HCT116 (cell line): Measurements from ENCODE around the gene CHRNB1. TPM values are rescaled to one million over a fixed set of nuclear protein-coding genes. Genes with fewer than 3 reads are reported as not detected.

ENCODE experiments used
- ATAC-seq: fragments of 200-7000 bp; cut with Tn5 transposase; 2 replicates; pipeline ENCODE4 v1.9.1; 2020; ENCODE audit warnings: mild to moderate bottlenecking, moderate library complexity
- BruUV-seq: library from RNA; stranded (reverse); fragments of 400-500 nt; replicated peaks from 2 replicates; lab custom pipeline; 2021; lab: Mats Ljungman, UMichigan
- CTCF ChIA-PET: fragments of 300-600 bp; sonication (Branson Sonifier 250); formaldehyde crosslinking; loops from one replicate; lab custom pipeline; 2021; ENCODE audit warnings: antibody characterized with exemption; lab: Charles Lee
- POLR2A ChIA-PET: fragments of 300-600, 350-600 bp; sonication (Branson Sonifier 250); formaldehyde crosslinking; loops from one replicate; lab custom pipeline; 2021; ENCODE audit warnings: antibody characterized with exemption; lab: Charles Lee
- RAD21 ChIA-PET, 2 experiments: fragments of 300-600 bp; sonication (Branson Sonifier 250); formaldehyde crosslinking; loops; one replicate each; lab custom pipeline; 2023; ENCODE audit warnings: low total read pairs in 2 of 2; ENCODE audit not compliant: uncharacterized antibody in 2 of 2, unreplicated experiment in 2 of 2, low non-redundant PET in 1 of 2; lab: Charles Lee
- DNase-seq: peaks from one replicate; pipeline ENCODE4 v3.0.0-alpha.2; 2010; ENCODE audit warnings: low read depth, low spot score
- H2AFZ ChIP-seq: fragments of 200-600 bp; shearing (Covaris generic), sonication (generic); 2 replicates; pipeline ENCODE4 v1.6.1; 2017; ENCODE audit warnings: low read depth, mixed run types, mixed read lengths, antibody characterized with exemption, low read length; ENCODE audit not compliant: poor library complexity, severe bottlenecking
- H3K27ac ChIP-seq: 2 replicates; pipeline ENCODE4 v1.5.1; 2012; ENCODE audit warnings: low read depth, low read length
- H3K27me3 ChIP-seq: fragments of 200-600 bp; sonication (generic); 2 replicates; pipeline ENCODE4 v1.6.1; 2016; ENCODE audit warnings: mixed run types, low read length, mixed read lengths; ENCODE audit not compliant: insufficient read depth
- H3K36me3 ChIP-seq, 2 experiments: fragments of 200-500 bp in 1 of 2; fragments of 200-600 bp in 1 of 2; sonication (Bioruptor generic) in 1 of 2; sonication (generic) in 1 of 2; 2 replicates each; pipeline versions ENCODE4 v1.5.1 to v1.6.1; 2014 to 2016; ENCODE audit warnings: low read length in 2 of 2, inconsistent platforms in 1 of 2, mixed read lengths in 1 of 2, mixed run types in 1 of 2; ENCODE audit not compliant: insufficient read depth in 2 of 2, control insufficient read depth in 1 of 2
- H3K4me1 ChIP-seq, 2 experiments: fragments of 200-600 bp in 1 of 2; sonication (generic) in 1 of 2; 2 replicates each; pipeline versions ENCODE4 v1.5.1 to v1.6.1; 2012 to 2017; ENCODE audit warnings: low read length in 2 of 2, inconsistent platforms in 1 of 2, mild to moderate bottlenecking in 1 of 2, mixed read lengths in 1 of 2, mixed run types in 1 of 2, moderate library complexity in 1 of 2; ENCODE audit not compliant: insufficient read depth in 2 of 2, control insufficient read depth in 1 of 2
- H3K4me2 ChIP-seq: fragments of 200-600 bp; sonication (generic); 2 replicates; pipeline ENCODE4 v1.6.1; 2017; ENCODE audit warnings: mixed run types, low read length, mixed read lengths
- H3K4me3 ChIP-seq, 2 experiments: fragments of 200-600 bp in 1 of 2; sonication (generic) in 1 of 2; replicated peaks in 1 of 2; 2 replicates each; pipeline ENCODE4 v1.5.1; 2011 to 2016; ENCODE audit warnings: low read length in 2 of 2, control low read depth in 1 of 2, low read depth in 1 of 2, mild to moderate bottlenecking in 1 of 2, mixed read lengths in 1 of 2, mixed run types in 1 of 2
- H3K79me2 ChIP-seq: fragments of 200-600 bp; sonication (generic); 2 replicates; pipeline ENCODE4 v1.6.1; 2017; ENCODE audit warnings: mild to moderate bottlenecking, mixed run types, low read length, moderate library complexity, mixed read lengths; ENCODE audit not compliant: insufficient read depth
- H3K9ac ChIP-seq: fragments of 200-600 bp; sonication (generic); 2 replicates; pipeline ENCODE4 v1.6.1; 2016; ENCODE audit warnings: low read length, mixed read lengths
- H3K9me2 ChIP-seq: fragments of 200-600 bp; sonication (generic), shearing (Covaris generic); 2 replicates; pipeline ENCODE4 v1.6.1; 2017; ENCODE audit warnings: mixed run types, mild to moderate bottlenecking, moderate library complexity; ENCODE audit not compliant: insufficient read depth
- H3K9me3 ChIP-seq, 2 experiments: fragments of 200-500 bp in 1 of 2; fragments of 200-600 bp in 1 of 2; sonication (Bioruptor generic) in 1 of 2; sonication (generic) in 1 of 2; 2 replicates each; pipeline ENCODE4 v1.6.1; 2014 to 2017; ENCODE audit warnings: low read length in 2 of 2, mixed read lengths in 2 of 2, inconsistent platforms in 1 of 2, low read depth in 1 of 2, mild to moderate bottlenecking in 1 of 2, mixed run types in 1 of 2, moderate library complexity in 1 of 2; ENCODE audit not compliant: control insufficient read depth in 1 of 2, insufficient read depth in 1 of 2
- H4K20me1 ChIP-seq: fragments of 200-600 bp; sonication (generic), shearing (Covaris generic); 2 replicates; pipeline ENCODE4 v1.6.1; 2017; ENCODE audit warnings: mixed run types, mild to moderate bottlenecking, moderate library complexity; ENCODE audit not compliant: insufficient read depth
- ATF3 ChIP-seq: IDR thresholded peaks from 2 replicates; pipeline ENCODE4 v1.6.1; 2012
- CEBPB ChIP-seq: IDR thresholded peaks from 2 replicates; pipeline ENCODE4 v1.6.1; 2012; ENCODE audit warnings: low read depth
- CTCF ChIP-seq, 3 experiments: fragments of 200-600 bp in 1 of 3; sonication (generic) in 1 of 3; IDR thresholded peaks in 2 of 3; conservative IDR thresholded peaks in 1 of 3; 2 replicates each; pipeline ENCODE4 v1.5.1; 2012 to 2017; ENCODE audit warnings: low read depth in 2 of 3, low read length in 2 of 3, antibody characterized with exemption in 1 of 3, borderline replicate concordance in 1 of 3, control low read depth in 1 of 3, mild to moderate bottlenecking in 1 of 3, mixed read lengths in 1 of 3, mixed run types in 1 of 3, moderate library complexity in 1 of 3; ENCODE audit not compliant: insufficient read depth in 1 of 3
- EGR1 ChIP-seq: IDR thresholded peaks from 2 replicates; pipeline ENCODE4 v1.6.1; 2012; ENCODE audit warnings: low read depth
- EZH2phosphoT487 ChIP-seq: fragments of 200-600 bp; IDR thresholded peaks from 2 replicates; pipeline ENCODE4 v1.6.1; 2018; ENCODE audit warnings: antibody characterized with exemption, borderline replicate concordance
- FOSL1 ChIP-seq: IDR thresholded peaks from 2 replicates; pipeline ENCODE4 v1.6.1; 2012; ENCODE audit warnings: low read depth
- JUND ChIP-seq: IDR thresholded peaks from 2 replicates; pipeline ENCODE4 v1.6.1; 2012
- MAX ChIP-seq: IDR thresholded peaks from 2 replicates; pipeline ENCODE4 v1.6.1; 2012
- POLR2A ChIP-seq: IDR thresholded peaks from 2 replicates; pipeline ENCODE4 v1.7.0; 2011; ENCODE audit warnings: borderline replicate concordance; ENCODE audit not compliant: insufficient read depth, insufficient read length; ENCODE audit errors: extremely low read depth
- POLR2AphosphoS5 ChIP-seq: IDR thresholded peaks from 2 replicates; pipeline ENCODE4 v1.6.1; 2011; ENCODE audit warnings: mild to moderate bottlenecking, low read depth, low read length, moderate library complexity
- RAD21 ChIP-seq: IDR thresholded peaks from 2 replicates; pipeline ENCODE4 v1.6.1; 2012; ENCODE audit warnings: low read depth, mild to moderate bottlenecking
- REST ChIP-seq: IDR thresholded peaks from 2 replicates; pipeline ENCODE4 v1.6.1; 2012; ENCODE audit warnings: low read depth
- SIN3A ChIP-seq: IDR thresholded peaks from 2 replicates; pipeline ENCODE4 v1.6.1; 2012; ENCODE audit warnings: low read depth
- SP1 ChIP-seq: IDR thresholded peaks from 2 replicates; pipeline ENCODE4 v1.6.1; 2012; ENCODE audit warnings: low read depth
- SRF ChIP-seq: IDR thresholded peaks from 2 replicates; pipeline ENCODE4 v1.6.1; 2012; ENCODE audit warnings: low read depth
- YY1 ChIP-seq: IDR thresholded peaks from 2 replicates; pipeline ENCODE4 v1.6.1; 2011; ENCODE audit warnings: low read length, low read depth, moderate library complexity, mild to moderate bottlenecking; ENCODE audit not compliant: insufficient replicate concordance; ENCODE audit errors: extremely low read depth
- ZBTB33 ChIP-seq: IDR thresholded peaks from 2 replicates; pipeline ENCODE4 v1.6.1; 2011; ENCODE audit warnings: mild to moderate bottlenecking, low read length, moderate library complexity; ENCODE audit not compliant: insufficient replicate concordance; ENCODE audit errors: extremely low read depth
- ZFX ChIP-seq: fragments of 450-650 bp; IDR thresholded peaks from 2 replicates; pipeline ENCODE4 v1.6.1; 2017
- ZNF274 ChIP-seq: fragments of 200-500 bp; sonication (Bioruptor generic); IDR thresholded peaks from 2 replicates; pipeline ENCODE4 v1.6.1; 2014; ENCODE audit warnings: mild to moderate bottlenecking, low read depth, low read length, inconsistent platforms
- intact Hi-C: fragments of 100-400 bp; cut with micrococcal nuclease; formaldehyde crosslinking; loops from 2 replicates; pipeline ENCODE4 v1.10.0; 2022
- total RNA-seq: library from RNA; stranded (reverse); gene quantifications from one replicate; pipeline ENCODE4 v1.2.1, GENCODE V29; 2021; ENCODE audit not compliant: unreplicated experiment

Gene CHRNB1
- total RNA-seq, 1 experiment from 2014 or later, result 10.4 TPM

GRCh38 chr17:7421186-7421585 is 23.7 kb upstream of the CHRNB1 start:
- no peak overlapping the region for H2AFZ ChIP-seq
- H4K20me1 ChIP-seq, result no peaks in the 10 kb centered on the region
- H3K36me3 ChIP-seq, result no peaks in the 10 kb centered on the region; a peak in 1 of 4 replicates
- H3K27ac ChIP-seq, result no peak overlapping the region
- H3K9ac ChIP-seq, result no peak overlapping the region
- H3K4me2 ChIP-seq, result no peak overlapping the region
- DNase-seq (no peak), ATAC-seq (no peak)
- H3K9me3 ChIP-seq, result no peaks in the 10 kb centered on the region
- ChIA-PET CTCF (no interaction called here), RAD21 (no interaction called here), POLR2A (no interaction called here)
- H3K9me2 ChIP-seq, result no peaks in the 10 kb centered on the region
- TF ChIP-seq ZBTB33 (no peak), POLR2A (no peak), EGR1 (no peak), REST (no peak), ATF3 (no peak), SIN3A (no peak), SP1 (no peak), POLR2AphosphoS5 (no peak), CEBPB (no peak), SRF (no peak), ZNF274 (no peak), RAD21 (no peak), EZH2phosphoT487 (no peak), MAX (no peak), ZFX (no peak), FOSL1 (no peak), JUND (no peak), CTCF (IDR thresholded peaks at IDR 0.05 in 2 of 3, conservative IDR thresholded peaks at IDR 0.05 in 1 of 3; ENCODE audit: borderline replicate concordance in 1 of 3, insufficient read depth in 1 of 3, low read depth in 2 of 3, low read length in 2 of 3) (no peak), YY1 (no peak)
- H3K4me1 ChIP-seq, result no peaks in the 10 kb centered on the region
- no peak overlapping the region for H3K4me3 ChIP-seq
- H3K79me2 ChIP-seq, result no peaks in the 10 kb centered on the region
- intact Hi-C loops, result no loop called here
- BruUV-seq, result no TSS peak
- H3K27me3 ChIP-seq, result no peaks in the 10 kb centered on the region
